Lung (tissue), 12 donors: ENCODE measurements around the gene PROCA1. TPM values are rescaled to one million over a fixed set of nuclear protein-coding genes. Genes with fewer than 3 reads are reported as not detected.
"Not testable (repeated sequence)": the region's sequence is repeated elsewhere in the genome, so short reads cannot be mapped to it uniquely, and the experiment has no call there.

Experiments
- ATAC-seq: fragments of 200-7000 bp; cut with Tn5 transposase; one replicate; pipeline ENCODE4 v1.9.1; 2020; ENCODE audit warnings: moderate number of reproducible peaks; ENCODE audit not compliant: insufficient read depth, low FRiP score
- DNase-seq, 3 donors: peaks; one replicate each; pipeline ENCODE4 v3.0.0-alpha.2; 2013 to 2017
- H3K27ac ChIP-seq, 2 donors: one replicate each; pipeline ENCODE4 v1.5.1; 2013; ENCODE audit warnings: mild to moderate bottlenecking in 2 of 2, moderate library complexity in 2 of 2, control low read depth in 1 of 2, inconsistent platforms in 1 of 2, low read depth in 1 of 2, low read length in 1 of 2
- H3K27me3 ChIP-seq, 3 donors: one replicate each; pipeline ENCODE4 v1.5.1; 2013; ENCODE audit warnings: low read length in 2 of 3; ENCODE audit not compliant: control insufficient read depth in 3 of 3, insufficient read depth in 3 of 3
- H3K36me3 ChIP-seq, 4 donors: one replicate each; pipeline ENCODE4 v1.5.1; 2013; ENCODE audit warnings: low read length in 4 of 4, mild to moderate bottlenecking in 1 of 4, moderate library complexity in 1 of 4; ENCODE audit not compliant: control insufficient read depth in 4 of 4, insufficient read depth in 4 of 4
- H3K4me1 ChIP-seq, 5 donors: one replicate each; pipeline ENCODE4 v1.5.1; 2013; ENCODE audit warnings: low read length in 5 of 5, mild to moderate bottlenecking in 2 of 5, moderate library complexity in 1 of 5; ENCODE audit not compliant: control insufficient read depth in 5 of 5, insufficient read depth in 5 of 5
- H3K4me3 ChIP-seq: one replicate; pipeline ENCODE4 v1.5.1; 2013; ENCODE audit warnings: mild to moderate bottlenecking, control low read depth, moderate library complexity
- H3K9ac ChIP-seq, 2 donors: one replicate each; pipeline ENCODE4 v1.5.1; 2013; ENCODE audit warnings: low read length in 2 of 2, control low read depth in 1 of 2; ENCODE audit not compliant: insufficient read depth in 1 of 2
- H3K9me3 ChIP-seq, 4 donors: one replicate each; pipeline ENCODE4 v1.5.1; 2013; ENCODE audit warnings: low read length in 3 of 4, mild to moderate bottlenecking in 1 of 4, moderate library complexity in 1 of 4; ENCODE audit not compliant: control insufficient read depth in 4 of 4, insufficient read depth in 3 of 4
- whole genome bisulfite sequencing, 2 donors: extraction: QIAGEN DNeasy Blood & Tissue Kit; methylation state at CpG; one replicate each; pipeline ENCODE4 v1.1.7; 2013; 5-methylcytosine and 5-hydroxymethylcytosine counted together
- polyA plus RNA-seq, 2 donors: library from polyadenylated mRNA; stranded (reverse); fragments of 200-250 nt; gene quantifications; one replicate each; pipeline ENCODE4 v1.2.1, GENCODE V29; 2013
- total RNA-seq, 2 donors: library from RNA; depleted of rRNA in 1 of 2; stranded (reverse); fragments of >200 nt in 1 of 2; gene quantifications; one replicate each; pipeline ENCODE4 v1.2.1, GENCODE V29; 2014 to 2021
- TF ChIP-seq, protein P1 (sequence below): IDR thresholded peaks from 2 replicates; pipeline ENCODE4 v1.5.1; 2012; ENCODE audit warnings: mild to moderate bottlenecking; ENCODE audit errors: control extremely low read depth, extremely low read depth
- donor health status: control.
- donor health status: control.
- donor health status: Bipolar disorder and iron deficiency.
- donor health status: healthy.
- donor health status: DM: yes; HTN: yes; CAD: no.

PROCA1 gene
- total and polyA plus RNA-seq, 4 donors: 1.2 to 3.7 (median 2.7) TPM

GRCh38 chr17:28661635-28662526, 49.8 kb downstream of the PROCA1 start, which contains the start of the genes SDF2 and SUPT6H:
Gene SDF2, minus strand, starts transcription at chr17:28661906. Its CDS starts 30 bp downstream, at chr17:28661876.
Gene SUPT6H, plus strand, starts transcription at chr17:28662205. Its CDS starts 11,197 bp downstream, at chr17:28673402.
- 0 to 1% methylated on average over 66 of the region's 66 CpGs for WGBS, 2 donors
- TF ChIP-seq, protein P1, sequence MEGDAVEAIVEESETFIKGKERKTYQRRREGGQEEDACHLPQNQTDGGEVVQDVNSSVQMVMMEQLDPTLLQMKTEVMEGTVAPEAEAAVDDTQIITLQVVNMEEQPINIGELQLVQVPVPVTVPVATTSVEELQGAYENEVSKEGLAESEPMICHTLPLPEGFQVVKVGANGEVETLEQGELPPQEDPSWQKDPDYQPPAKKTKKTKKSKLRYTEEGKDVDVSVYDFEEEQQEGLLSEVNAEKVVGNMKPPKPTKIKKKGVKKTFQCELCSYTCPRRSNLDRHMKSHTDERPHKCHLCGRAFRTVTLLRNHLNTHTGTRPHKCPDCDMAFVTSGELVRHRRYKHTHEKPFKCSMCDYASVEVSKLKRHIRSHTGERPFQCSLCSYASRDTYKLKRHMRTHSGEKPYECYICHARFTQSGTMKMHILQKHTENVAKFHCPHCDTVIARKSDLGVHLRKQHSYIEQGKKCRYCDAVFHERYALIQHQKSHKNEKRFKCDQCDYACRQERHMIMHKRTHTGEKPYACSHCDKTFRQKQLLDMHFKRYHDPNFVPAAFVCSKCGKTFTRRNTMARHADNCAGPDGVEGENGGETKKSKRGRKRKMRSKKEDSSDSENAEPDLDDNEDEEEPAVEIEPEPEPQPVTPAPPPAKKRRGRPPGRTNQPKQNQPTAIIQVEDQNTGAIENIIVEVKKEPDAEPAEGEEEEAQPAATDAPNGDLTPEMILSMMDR: no peak
- Histone ChIP-seq H3K9ac (peak within 1 kb of the TSS; percentile 95 to 97), H3K27ac (peak within 1 kb of the TSS; percentile 96 to 98), H3K4me3 (peak within 1 kb of the TSS; percentile 84), H3K9me3 (no peaks in the 10 kb centered on the region), H3K4me1 (peaks cover 2 to 25% (median 9%) of the 10 kb centered on the region in 5 donors), H3K27me3 (no peaks in the 10 kb centered on the region), H3K36me3 (peaks cover 0 to 21% (median 11%) of the 10 kb centered on the region in 4 donors)
- peak; percentile 93 to 95 (median 93) for DNase-seq
- peak; percentile 92 for ATAC-seq

- not testable (repeated sequence) for H3K4me3 ChIP-seq, H3K27me3 ChIP-seq, H3K9ac ChIP-seq, DNase-seq, ATAC-seq, H3K27ac ChIP-seq, H3K9me3 ChIP-seq
- H3K4me1 ChIP-seq: peaks cover 2 to 25% (median 9%) of the 10 kb centered on the region in 5 donors
- WGBS, 2 donors: 97 to 98% methylated on average over 23 of the region's 23 CpGs
- peaks cover 0 to 20% (median 11%) of the 10 kb centered on the region in 4 donors for H3K36me3 ChIP-seq
Measured at GRCh38 chr17:28659497-28659881, 52.2 kb downstream of the PROCA1 start.

DNA sequence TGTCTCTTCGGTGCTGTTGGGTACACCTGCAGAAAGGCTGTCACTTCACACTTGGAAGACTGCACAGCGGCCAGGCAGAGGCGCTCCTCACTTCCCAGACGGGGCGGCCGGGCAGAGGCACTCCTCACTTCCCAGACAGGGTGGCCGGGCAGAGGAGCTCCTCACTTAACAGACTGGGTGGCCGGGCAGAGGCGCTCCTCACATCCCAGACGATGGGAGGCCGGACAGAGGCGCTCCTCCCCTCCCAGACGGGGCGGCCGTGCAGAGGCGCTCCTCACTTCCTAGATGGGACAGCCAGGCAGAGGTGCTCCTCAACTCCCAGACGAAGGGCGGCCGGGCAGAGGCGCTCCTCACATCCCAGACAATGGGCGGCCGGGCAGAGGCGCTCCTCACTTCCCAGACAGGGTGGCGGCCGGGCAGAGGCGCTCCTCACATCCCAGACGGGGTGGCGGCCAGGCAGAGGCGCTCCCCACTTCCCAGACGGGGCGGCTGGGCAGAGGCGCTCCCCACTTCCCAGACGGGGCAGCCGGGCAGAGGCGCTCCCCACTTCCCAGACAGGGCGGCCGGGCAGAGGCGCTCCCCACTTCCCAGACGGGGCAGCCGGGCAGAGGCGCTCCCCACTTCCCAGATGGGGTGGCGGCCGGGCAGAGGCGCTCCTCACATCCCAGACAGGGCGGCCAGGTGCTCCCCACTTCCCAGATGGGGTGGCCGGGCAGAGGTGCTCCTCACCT, 52.8 kb downstream of the PROCA1 start:
- H3K27me3 ChIP-seq, H3K9me3 ChIP-seq, DNase-seq, H3K27ac ChIP-seq, ATAC-seq, H3K9ac ChIP-seq, H3K4me3 ChIP-seq: not testable (repeated sequence)
- peaks cover 2 to 25% (median 9%) of the 10 kb centered on the region in 5 donors for H3K4me1 ChIP-seq
- 97 to 98% methylated on average over 43 to 46 of the region's 46 CpGs for WGBS, 2 donors
- H3K36me3 ChIP-seq: peaks cover 0 to 21% (median 11%) of the 10 kb centered on the region in 4 donors

DNA sequence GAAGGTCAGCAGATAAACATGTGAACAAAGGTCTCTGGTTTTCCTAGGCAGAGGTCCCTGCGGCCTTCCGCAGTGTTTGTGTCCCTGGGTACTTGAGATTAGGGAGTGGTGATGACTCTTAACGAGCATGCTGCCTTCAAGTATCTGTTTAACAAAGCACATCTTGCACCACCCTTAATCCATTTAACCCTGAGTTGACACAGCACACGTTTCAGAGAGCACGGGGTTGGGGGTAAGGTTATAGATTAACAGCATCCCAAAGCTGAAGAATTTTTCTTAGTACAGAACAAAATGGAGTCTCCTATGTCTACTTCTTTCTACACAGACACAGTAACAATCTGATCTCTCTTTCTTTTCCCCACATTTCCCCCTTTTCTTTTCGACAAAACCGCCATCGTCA, 53.3 kb downstream of the PROCA1 start:
- not testable (repeated sequence) for H3K4me3 ChIP-seq, DNase-seq, H3K9ac ChIP-seq, H3K27me3 ChIP-seq, H3K9me3 ChIP-seq, H3K27ac ChIP-seq, ATAC-seq
- Histone ChIP-seq H3K4me1 (peaks cover 2 to 20% (median 7%) of the 10 kb centered on the region in 5 donors), H3K36me3 (peaks cover 0 to 21% (median 12%) of the 10 kb centered on the region in 4 donors)
- 92 to 97% methylated on average over 5 of the region's 8 CpGs for WGBS, 2 donors
